ENCODE results near the gene SVOPL. TPM values are rescaled to one million over a fixed set of nuclear protein-coding genes. Genes with fewer than 3 reads are reported as not detected.

SVOPL gene
- total and polyA plus RNA-seq, 2 donors (not counting 1 experiment from before 2014, with no cell fraction given), result not detected

- ChIA-PET CTCF (no interaction called here), POLR2A (no interaction called here)
- Histone ChIP-seq H3K4me3 (ENCODE audit: control extremely low read depth in 1 of 5, extremely low read depth in 1 of 5, insufficient read depth in 1 of 5, low read depth in 2 of 5, low read length in 4 of 5) (no peak overlapping the region), H3K27me3 (replicated peaks in 1 of 4; ENCODE audit: control extremely low read depth in 1 of 4, control insufficient read depth in 3 of 4, insufficient read depth in 4 of 4, low read length in 3 of 4) (no peaks in the 10 kb centered on the region), H3K36me3 (replicated peaks in 1 of 2; ENCODE audit: control extremely low read depth in 1 of 2, control insufficient read depth in 1 of 2, extremely low read depth in 1 of 2, insufficient read depth in 2 of 2, low read length in 1 of 2) (no peaks in the 10 kb centered on the region), H2AFZ (ENCODE audit: insufficient read depth, low read depth, low read length, poor library complexity, severe bottlenecking) (no peak overlapping the region), H3K4me2 (replicated peaks; ENCODE audit: low read depth, low read length, poor library complexity, severe bottlenecking) (no peak overlapping the region), H3K9me3 (ENCODE audit: control extremely low read depth in 1 of 3, control insufficient read depth in 2 of 3, insufficient read depth in 1 of 3, low read length in 2 of 3) (peaks cover 0 to 11% (median 0%) of the 10 kb centered on the region in 3 donors), H3K27ac (ENCODE audit: low read length in 2 of 2) (no peak overlapping the region), H3K4me1 (ENCODE audit: control insufficient read depth in 2 of 2, insufficient read depth in 2 of 2, low read length in 2 of 2) (no peaks in the 10 kb centered on the region), H4K20me1 (ENCODE audit: control insufficient read depth, insufficient read depth, low read length, poor library complexity, severe bottlenecking) (no peaks in the 10 kb centered on the region), H3K79me2 (ENCODE audit: control insufficient read depth, insufficient read depth, low read length) (no peaks in the 10 kb centered on the region), H3K9ac (ENCODE audit: low read length) (no peak overlapping the region)
- H3K4me3 Mint-ChIP-seq, result no peak overlapping the region
- 92% methylated on average over 6 of the region's 9 CpGs for WGBS (ENCODE audit: insufficient coverage)
- H3K4me1 Mint-ChIP-seq, result no peaks in the 10 kb centered on the region
- H3K27me3 Mint-ChIP-seq, result no peaks in the 10 kb centered on the region
- TF ChIP-seq EZH2 (IDR thresholded peaks at IDR 0.05; ENCODE audit: borderline replicate concordance, insufficient read depth, low read depth, low read length, poor library complexity, severe bottlenecking) (no peak), CTCF (IDR thresholded peaks at IDR 0.05) (no peak)
- ATAC-seq (ENCODE audit: low read depth) (no peak), DNase-seq (no peak)
- intact Hi-C loops (cut with micrococcal nuclease), result no loop called here
- H3K27ac Mint-ChIP-seq, result no peak overlapping the region
- H3K9me3 Mint-ChIP-seq (ENCODE audit: insufficient read depth), result peaks cover 2% of the 10 kb centered on the region
These were observed 1.5 kb downstream of the SVOPL start for GRCh38 chr7:138699661-138700060.

- CTCF ChIA-PET, result no interaction called here
- Histone ChIP-seq H3K79me2 (ENCODE audit: control insufficient read depth, insufficient read depth, low read length) (no peaks in the 10 kb centered on the region), H3K4me3 (ENCODE audit: control extremely low read depth in 1 of 5, extremely low read depth in 1 of 5, insufficient read depth in 1 of 5, low read depth in 2 of 5, low read length in 4 of 5) (no peak overlapping the region), H3K9me3 (ENCODE audit: control extremely low read depth in 1 of 3, control insufficient read depth in 2 of 3, insufficient read depth in 1 of 3, low read length in 2 of 3) (peaks cover 0 to 14% (median 0%) of the 10 kb centered on the region in 3 donors), H3K36me3 (replicated peaks in 1 of 2; ENCODE audit: control extremely low read depth in 1 of 2, control insufficient read depth in 1 of 2, extremely low read depth in 1 of 2, insufficient read depth in 2 of 2, low read length in 1 of 2) (no peaks in the 10 kb centered on the region), H3K27ac (ENCODE audit: low read length in 2 of 2) (no peak overlapping the region), H3K9ac (ENCODE audit: low read length) (no peak overlapping the region), H3K4me2 (replicated peaks; ENCODE audit: low read depth, low read length, poor library complexity, severe bottlenecking) (no peak overlapping the region), H4K20me1 (ENCODE audit: control insufficient read depth, insufficient read depth, low read length, poor library complexity, severe bottlenecking) (no peaks in the 10 kb centered on the region), H3K27me3 (replicated peaks in 1 of 4; ENCODE audit: control extremely low read depth in 1 of 4, control insufficient read depth in 3 of 4, insufficient read depth in 4 of 4, low read length in 3 of 4) (no peaks in the 10 kb centered on the region), H2AFZ (ENCODE audit: insufficient read depth, low read depth, low read length, poor library complexity, severe bottlenecking) (no peak overlapping the region), H3K4me1 (ENCODE audit: control insufficient read depth in 2 of 2, insufficient read depth in 2 of 2, low read length in 2 of 2) (no peaks in the 10 kb centered on the region)
- Mint-ChIP-seq H3K4me1 (no peaks in the 10 kb centered on the region), H3K9me3 (ENCODE audit: insufficient read depth) (peaks cover 6% of the 10 kb centered on the region), H3K27me3 (no peaks in the 10 kb centered on the region), H3K4me3 (no peak overlapping the region), H3K27ac (no peak overlapping the region)
- TF ChIP-seq EZH2 (IDR thresholded peaks at IDR 0.05; ENCODE audit: borderline replicate concordance, insufficient read depth, low read depth, low read length, poor library complexity, severe bottlenecking) (no peak), CTCF (IDR thresholded peaks at IDR 0.05) (no peak)
- 92% methylated on average over 6 of the region's 7 CpGs for WGBS (ENCODE audit: insufficient coverage)
- intact Hi-C loops (cut with micrococcal nuclease), result no loop called here
- POLR2A ChIA-PET, result no interaction called here
- ATAC-seq (ENCODE audit: low read depth) (no peak), DNase-seq (no peak)
These were observed 2.9 kb downstream of the SVOPL start for GRCh38 chr7:138698281-138698680.
